Kidney (tissue), 14 donors: ENCODE measurements around the gene KRT33B. TPM values are rescaled to one million over a fixed set of nuclear protein-coding genes. Genes with fewer than 3 reads are reported as not detected.

ENCODE experiments used
- DNase-seq, 5 donors: peaks; one replicate each; pipeline ENCODE4 v3.0.0-alpha.2; 2013 to 2020
- FAIRE-seq: peaks from 2 replicates; lab custom pipeline; 2012; peaks lifted over from hg19 to GRCh38; lab: Jason Lieb, UNC
- H3K27ac ChIP-seq, 2 donors: one replicate each; pipeline ENCODE4 v1.7.0; 2013; ENCODE audit warnings: low read depth in 2 of 2, low read length in 2 of 2, inconsistent platforms in 1 of 2
- H3K27me3 ChIP-seq: one replicate; pipeline ENCODE4 v1.7.1; 2013; ENCODE audit warnings: low read length, inconsistent platforms; ENCODE audit not compliant: control insufficient read depth, insufficient read depth
- H3K36me3 ChIP-seq, 3 donors: one replicate each; pipeline versions ENCODE4 v1.7.0 to v1.7.1; 2013; ENCODE audit warnings: low read length in 3 of 3, control low read depth in 1 of 3, inconsistent platforms in 1 of 3; ENCODE audit not compliant: insufficient read depth in 3 of 3, control insufficient read depth in 2 of 3
- H3K4me1 ChIP-seq, 3 donors: one replicate each; pipeline versions ENCODE4 v1.7.0 to v1.7.1; 2013; ENCODE audit warnings: low read length in 3 of 3, inconsistent platforms in 1 of 3, low read depth in 1 of 3; ENCODE audit not compliant: control insufficient read depth in 2 of 3, insufficient read depth in 2 of 3
- H3K4me3 ChIP-seq, 3 donors: one replicate each; pipeline versions ENCODE4 v1.7.0 to v1.8.1; 2013; ENCODE audit warnings: low read length in 3 of 3, control low read depth in 1 of 3, inconsistent platforms in 1 of 3
- H3K9ac ChIP-seq, 3 donors: one replicate each; pipeline versions ENCODE4 v1.7.0 to v1.7.1; 2013; ENCODE audit warnings: low read length in 3 of 3, control low read depth in 1 of 3, inconsistent platforms in 1 of 3
- H3K9me3 ChIP-seq, 3 donors: one replicate each; pipeline versions ENCODE4 v1.7.0 to v1.7.1; 2013; ENCODE audit warnings: low read length in 3 of 3, control low read depth in 1 of 3, inconsistent platforms in 1 of 3; ENCODE audit not compliant: control insufficient read depth in 2 of 3, insufficient read depth in 1 of 3
- intact Hi-C: fragments of 100-400 bp; cut with DNase I; formaldehyde crosslinking; loops from one replicate; pipeline ENCODE4 v1.11.1; 2022
- polyA plus RNA-seq: library from polyadenylated mRNA; stranded (reverse); fragments of 350-450 nt; fragmentation: Illumina TruSeq; extraction: RNeasy Lipid Tissue Mini Kit (QIAGEN cat#74804); gene quantifications from one replicate; pipeline ENCODE4 v1.2.3, GENCODE V29; 2014; ENCODE audit warnings: low read depth, low replicate concordance; ENCODE audit not compliant: insufficient read depth
- total RNA-seq: library from RNA; stranded (reverse); fragmentation: NEBNext Ultra II Directional; extraction: Animal tissue kit (Norgen Biotek cat#: 25700); gene quantifications from one replicate; pipeline ENCODE4 v1.2.1, GENCODE V29; 2021
- TF ChIP-seq, protein P1 (sequence below): IDR thresholded peaks from 3 replicates; pipeline ENCODE4 v1.5.1; 2012; ENCODE audit warnings: mild to moderate bottlenecking, moderate library complexity, borderline replicate concordance; ENCODE audit not compliant: insufficient read depth; ENCODE audit errors: extremely low read depth
- donor health status: control.
- donor health status: control.
- donor health status: control.
- donor health status: control.
- donor health status: control.
- donor health status: DM: yes; HTN: yes; CAD: no.
- donor health status: Normal renal cell carcinoma (clear cell type).

KRT33B gene
- total and polyA plus RNA-seq, 2 donors from 2014 or later: not detected

- Histone ChIP-seq H3K9me3 (peaks cover 0 to 5% (median 0%) of the 10 kb centered on the region in 3 donors), H3K4me1 (no peaks in the 10 kb centered on the region), H3K27me3 (no peaks in the 10 kb centered on the region), H3K36me3 (no peaks in the 10 kb centered on the region), H3K27ac (no peak overlapping the region), H3K4me3 (no peak overlapping the region), H3K9ac (no peak overlapping the region)
- intact Hi-C loops: no loop called here
- TF ChIP-seq, protein P1, sequence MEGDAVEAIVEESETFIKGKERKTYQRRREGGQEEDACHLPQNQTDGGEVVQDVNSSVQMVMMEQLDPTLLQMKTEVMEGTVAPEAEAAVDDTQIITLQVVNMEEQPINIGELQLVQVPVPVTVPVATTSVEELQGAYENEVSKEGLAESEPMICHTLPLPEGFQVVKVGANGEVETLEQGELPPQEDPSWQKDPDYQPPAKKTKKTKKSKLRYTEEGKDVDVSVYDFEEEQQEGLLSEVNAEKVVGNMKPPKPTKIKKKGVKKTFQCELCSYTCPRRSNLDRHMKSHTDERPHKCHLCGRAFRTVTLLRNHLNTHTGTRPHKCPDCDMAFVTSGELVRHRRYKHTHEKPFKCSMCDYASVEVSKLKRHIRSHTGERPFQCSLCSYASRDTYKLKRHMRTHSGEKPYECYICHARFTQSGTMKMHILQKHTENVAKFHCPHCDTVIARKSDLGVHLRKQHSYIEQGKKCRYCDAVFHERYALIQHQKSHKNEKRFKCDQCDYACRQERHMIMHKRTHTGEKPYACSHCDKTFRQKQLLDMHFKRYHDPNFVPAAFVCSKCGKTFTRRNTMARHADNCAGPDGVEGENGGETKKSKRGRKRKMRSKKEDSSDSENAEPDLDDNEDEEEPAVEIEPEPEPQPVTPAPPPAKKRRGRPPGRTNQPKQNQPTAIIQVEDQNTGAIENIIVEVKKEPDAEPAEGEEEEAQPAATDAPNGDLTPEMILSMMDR: no peak
- FAIRE-seq (no peak), DNase-seq (no peak)
Observed at GRCh38 chr17:41318231-41318630, 51.4 kb downstream of the KRT33B start.

GRCh38 chr17:41315814-41316445 is 53.7 kb downstream of the KRT33B start:
- Histone ChIP-seq H3K27me3 (no peaks in the 10 kb centered on the region), H3K4me1 (no peaks in the 10 kb centered on the region), H3K9ac (no peak overlapping the region), H3K27ac (no peak overlapping the region), H3K36me3 (no peaks in the 10 kb centered on the region), H3K9me3 (peaks cover 0 to 5% (median 0%) of the 10 kb centered on the region in 3 donors), H3K4me3 (no peak overlapping the region)
- TF ChIP-seq, protein P1: no peak
- FAIRE-seq (no peak), DNase-seq (peak in 3 of 5 donors; percentile 23 to 35 (median 31))
- intact Hi-C loops: no loop called here

DNA sequence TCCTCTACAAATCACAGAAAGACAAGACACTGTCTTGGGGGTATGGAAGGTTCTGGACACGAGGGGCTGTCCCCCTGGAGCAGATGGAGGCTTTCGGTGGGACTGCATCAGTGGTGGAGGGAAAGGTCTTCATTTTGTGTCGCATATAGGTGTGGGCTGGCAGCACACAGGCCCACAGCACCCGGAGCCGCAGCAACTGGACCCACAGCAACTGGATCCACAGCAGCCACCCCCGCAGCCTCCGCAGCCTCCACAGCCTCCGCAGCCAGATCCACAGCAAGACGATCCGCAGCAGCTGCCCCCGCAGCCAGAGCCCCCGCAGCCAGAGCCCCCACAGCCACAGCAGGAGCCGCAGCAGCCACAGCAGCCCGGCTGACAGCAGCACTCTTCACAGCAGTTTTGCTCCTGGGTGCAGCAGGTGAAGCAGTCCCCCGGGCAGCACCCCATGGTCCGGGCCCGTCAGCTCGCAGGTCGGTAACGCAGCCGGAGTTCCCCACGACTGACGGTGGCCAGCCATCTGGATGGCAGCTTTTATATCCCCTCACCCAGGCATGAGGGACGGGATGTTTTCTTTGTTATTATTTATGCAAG is 54.3 kb downstream of the KRT33B start, which contains the start of gene KRTAP17-1:
KRTAP17-1 (minus strand) TSS at position 507 of the 591 bp plus-strand sequence; CDS start at position 447, 60 bp downstream.
- Histone ChIP-seq H3K27me3 (no peaks in the 10 kb centered on the region), H3K4me3 (no peak within 1 kb of the TSS), H3K4me1 (no peaks in the 10 kb centered on the region), H3K9me3 (peaks cover 0 to 5% (median 0%) of the 10 kb centered on the region in 3 donors), H3K9ac (no peak within 1 kb of the TSS), H3K27ac (no peak within 1 kb of the TSS), H3K36me3 (no peaks in the 10 kb centered on the region)
- TF ChIP-seq, protein P1: no peak
- intact Hi-C loops: no loop called here
- DNase-seq (peak in 3 of 5 donors; percentile 38 to 68 (median 44)), FAIRE-seq (no peak)

Other genes starting within 250 kb of the KRT33B start
Only the 30 nearest of the 32 such genes appear.
- not detected for gene KRTAP4-6, start 229.3 kb downstream of the KRT33B start, total RNA-seq
- not detected for gene KRTAP4-6, start 229.3 kb downstream of the KRT33B start, polyA plus RNA-seq
- not detected for gene KRTAP4-5, start 220.0 kb downstream of the KRT33B start, total RNA-seq
- gene KRTAP4-5, start 220.0 kb downstream of the KRT33B start, polyA plus RNA-seq: not detected
- not detected for gene KRTAP4-4, start 209.1 kb downstream of the KRT33B start, total RNA-seq
- not detected for gene KRTAP4-4, start 209.1 kb downstream of the KRT33B start, polyA plus RNA-seq
- not detected for gene KRTAP4-3, start 201.6 kb downstream of the KRT33B start, total RNA-seq
- gene KRTAP4-3, start 201.6 kb downstream of the KRT33B start, polyA plus RNA-seq: not detected
- not detected for gene KRTAP4-2, start 191.6 kb downstream of the KRT33B start, total RNA-seq
- gene KRTAP4-2, start 191.6 kb downstream of the KRT33B start, polyA plus RNA-seq: not detected
- gene KRTAP4-1, start 184.9 kb downstream of the KRT33B start, total RNA-seq: not detected
- gene KRTAP4-1, start 184.9 kb downstream of the KRT33B start, polyA plus RNA-seq: not detected
- not detected for gene KRTAP9-1, start 179.9 kb downstream of the KRT33B start, total RNA-seq
- not detected for gene KRTAP9-1, start 179.9 kb downstream of the KRT33B start, polyA plus RNA-seq
- not detected for gene KRTAP9-2, start 143.2 kb downstream of the KRT33B start, total RNA-seq
- not detected for gene KRTAP9-2, start 143.2 kb downstream of the KRT33B start, polyA plus RNA-seq
- not detected for gene KRTAP9-3, start 137.4 kb downstream of the KRT33B start, total RNA-seq
- not detected for gene KRTAP9-3, start 137.4 kb downstream of the KRT33B start, polyA plus RNA-seq
- not detected for gene KRTAP9-8, start 131.8 kb downstream of the KRT33B start, total RNA-seq
- gene KRTAP9-8, start 131.8 kb downstream of the KRT33B start, polyA plus RNA-seq: not detected
- not detected for gene KRTAP9-4, start 120.1 kb downstream of the KRT33B start, total RNA-seq
- not detected for gene KRTAP9-4, start 120.1 kb downstream of the KRT33B start, polyA plus RNA-seq
- not detected for gene KRTAP9-9, start 114.4 kb downstream of the KRT33B start, total RNA-seq
- gene KRTAP9-9, start 114.4 kb downstream of the KRT33B start, polyA plus RNA-seq: not detected
- not detected for gene KRTAP9-6, start 104.4 kb downstream of the KRT33B start, total RNA-seq
- not detected for gene KRTAP9-6, start 104.4 kb downstream of the KRT33B start, polyA plus RNA-seq
- gene KRTAP9-7, start 94.1 kb downstream of the KRT33B start, total RNA-seq: not detected
- gene KRTAP9-7, start 94.1 kb downstream of the KRT33B start, polyA plus RNA-seq: not detected
- gene KRTAP29-1, start 67.0 kb downstream of the KRT33B start, total RNA-seq: not detected
- not detected for gene KRTAP29-1, start 67.0 kb downstream of the KRT33B start, polyA plus RNA-seq
- not detected for gene KRTAP16-1, start 60.5 kb downstream of the KRT33B start, total RNA-seq
- not detected for gene KRTAP16-1, start 60.5 kb downstream of the KRT33B start, polyA plus RNA-seq
- not detected for gene KRTAP17-1, start 54.1 kb downstream of the KRT33B start, total RNA-seq
- not detected for gene KRTAP17-1, start 54.1 kb downstream of the KRT33B start, polyA plus RNA-seq
- not detected for gene KRT33A, start 19.0 kb downstream of the KRT33B start, total RNA-seq
- gene KRT33A, start 19.0 kb downstream of the KRT33B start, polyA plus RNA-seq: not detected
- not detected for gene KRT34, start 12.5 kb upstream of the KRT33B start, total RNA-seq
- not detected for gene KRT34, start 12.5 kb upstream of the KRT33B start, polyA plus RNA-seq
- gene KRT31, start 27.8 kb upstream of the KRT33B start, total RNA-seq: not detected
- gene KRT31, start 27.8 kb upstream of the KRT33B start, polyA plus RNA-seq: not detected
- gene KRT37, start 54.8 kb upstream of the KRT33B start, total RNA-seq: not detected
- not detected for gene KRT37, start 54.8 kb upstream of the KRT33B start, polyA plus RNA-seq
- gene KRT38, start 71.2 kb upstream of the KRT33B start, total RNA-seq: not detected
- gene KRT38, start 71.2 kb upstream of the KRT33B start, polyA plus RNA-seq: not detected
- gene KRT32, start 97.6 kb upstream of the KRT33B start, total RNA-seq: not detected
- gene KRT32, start 97.6 kb upstream of the KRT33B start, polyA plus RNA-seq: not detected
- not detected for gene KRT35, start 111.3 kb upstream of the KRT33B start, total RNA-seq
- not detected for gene KRT35, start 111.3 kb upstream of the KRT33B start, polyA plus RNA-seq
- gene KRT36, start 120.1 kb upstream of the KRT33B start, total RNA-seq: not detected
- gene KRT36, start 120.1 kb upstream of the KRT33B start, polyA plus RNA-seq: not detected
- not detected for gene KRT13, start 135.8 kb upstream of the KRT33B start, total RNA-seq
- not detected for gene KRT13, start 135.8 kb upstream of the KRT33B start, polyA plus RNA-seq
- 2.8 TPM for gene KRT15, start 149.1 kb upstream of the KRT33B start, total RNA-seq
- gene KRT15, start 149.1 kb upstream of the KRT33B start, polyA plus RNA-seq: 0.15 TPM
- gene KRT19, start 158.5 kb upstream of the KRT33B start, total RNA-seq: 781 TPM
- 319 TPM for gene KRT19, start 158.5 kb upstream of the KRT33B start, polyA plus RNA-seq
- not detected for gene KRT9, start 202.2 kb upstream of the KRT33B start, total RNA-seq
- gene KRT9, start 202.2 kb upstream of the KRT33B start, polyA plus RNA-seq: not detected
- gene KRT14, start 217.1 kb upstream of the KRT33B start, total RNA-seq: not detected
- gene KRT14, start 217.1 kb upstream of the KRT33B start, polyA plus RNA-seq: not detected